ENCODE measurements around the gene CPNE8.
"Not testable (repeated sequence)": the region's sequence is repeated elsewhere in the genome, so short reads cannot be mapped to it uniquely, and the experiment has no call there.

Gene CPNE8

GRCh38 chr12:38823314-38823713, 82.1 kb downstream of the CPNE8 start:
- DNase-seq, result no peak

- no peak for DNase-seq
Observed at GRCh38 chr12:38817942-38818341, 87.4 kb downstream of the CPNE8 start.

- no peak for DNase-seq
Observed at GRCh38 chr12:38813923-38814322, 91.5 kb downstream of the CPNE8 start.

GRCh38 chr12:38811814-38812356, 93.5 kb downstream of the CPNE8 start:
- no peak for DNase-seq

- no peak for DNase-seq
Observed at GRCh38 chr12:38809832-38810231, 95.6 kb downstream of the CPNE8 start.

- DNase-seq, result no peak
Observed at GRCh38 chr12:38788106-38788505, 117.3 kb downstream of the CPNE8 start.

GRCh38 chr12:38785381-38785780, 120.0 kb downstream of the CPNE8 start:
- DNase-seq, result no peak

GRCh38 chr12:38783304-38783703, 122.1 kb downstream of the CPNE8 start:
- no peak for DNase-seq

- no peak for DNase-seq
Observed at GRCh38 chr12:38782359-38782758, 123.0 kb downstream of the CPNE8 start.

- DNase-seq, result no peak
Observed at GRCh38 chr12:38776647-38777046, 128.7 kb downstream of the CPNE8 start.

GRCh38 chr12:38775457-38775856, 129.9 kb downstream of the CPNE8 start:
- no peak for DNase-seq

GRCh38 chr12:38772437-38772836, 133.0 kb downstream of the CPNE8 start:
- DNase-seq, result no peak

- peak; percentile 19 to 49 for DNase-seq
Observed at GRCh38 chr12:38771871-38772270, 133.5 kb downstream of the CPNE8 start.

- DNase-seq, result no peak
Observed at GRCh38 chr12:38761636-38762342, 143.6 kb downstream of the CPNE8 start.

- no peak for DNase-seq
Observed at GRCh38 chr12:38761111-38761510, 144.3 kb downstream of the CPNE8 start.

GRCh38 chr12:38759621-38760020, 145.8 kb downstream of the CPNE8 start:
- DNase-seq, result no peak

GRCh38 chr12:38746744-38747143, 158.6 kb downstream of the CPNE8 start:
- no peak for DNase-seq

- DNase-seq, result no peak
Observed at GRCh38 chr12:38745601-38746000, 159.8 kb downstream of the CPNE8 start.

- no peak for DNase-seq
Observed at GRCh38 chr12:38744041-38744440, 161.3 kb downstream of the CPNE8 start.

- not testable (repeated sequence) for DNase-seq
Observed at GRCh38 chr12:38742496-38742895, 162.9 kb downstream of the CPNE8 start.

- DNase-seq, result no peak
Observed at GRCh38 chr12:38736821-38737220, 168.6 kb downstream of the CPNE8 start.

GRCh38 chr12:38732761-38733160, 172.6 kb downstream of the CPNE8 start:
- DNase-seq, result no peak

GRCh38 chr12:38728894-38729293, 176.5 kb downstream of the CPNE8 start:
- no peak for DNase-seq

GRCh38 chr12:38721611-38722252, 183.7 kb downstream of the CPNE8 start:
- DNase-seq, result no peak

Data from stimulated activated CD4-positive, alpha-beta T cell treated with anti-CD3 and anti-CD28 coated beads, Interleukin-2, amount 100 ng/mL, for 24 hours (primary cell).